Stimulated activated CD4-positive, alpha-beta T cell treated with anti-CD3 and anti-CD28 coated beads, Interleukin-1b, Interleukin-23, amount 100 ng/mL, for 4 hours (primary cell): Measurements from ENCODE around the gene TTC34.

Experiments
- DNase-seq, 2 donors: peaks; one replicate each; pipeline ENCODE4 v3.0.0-alpha.2; 2020; ENCODE audit warnings: low read depth in 2 of 2

Gene TTC34, protein sequence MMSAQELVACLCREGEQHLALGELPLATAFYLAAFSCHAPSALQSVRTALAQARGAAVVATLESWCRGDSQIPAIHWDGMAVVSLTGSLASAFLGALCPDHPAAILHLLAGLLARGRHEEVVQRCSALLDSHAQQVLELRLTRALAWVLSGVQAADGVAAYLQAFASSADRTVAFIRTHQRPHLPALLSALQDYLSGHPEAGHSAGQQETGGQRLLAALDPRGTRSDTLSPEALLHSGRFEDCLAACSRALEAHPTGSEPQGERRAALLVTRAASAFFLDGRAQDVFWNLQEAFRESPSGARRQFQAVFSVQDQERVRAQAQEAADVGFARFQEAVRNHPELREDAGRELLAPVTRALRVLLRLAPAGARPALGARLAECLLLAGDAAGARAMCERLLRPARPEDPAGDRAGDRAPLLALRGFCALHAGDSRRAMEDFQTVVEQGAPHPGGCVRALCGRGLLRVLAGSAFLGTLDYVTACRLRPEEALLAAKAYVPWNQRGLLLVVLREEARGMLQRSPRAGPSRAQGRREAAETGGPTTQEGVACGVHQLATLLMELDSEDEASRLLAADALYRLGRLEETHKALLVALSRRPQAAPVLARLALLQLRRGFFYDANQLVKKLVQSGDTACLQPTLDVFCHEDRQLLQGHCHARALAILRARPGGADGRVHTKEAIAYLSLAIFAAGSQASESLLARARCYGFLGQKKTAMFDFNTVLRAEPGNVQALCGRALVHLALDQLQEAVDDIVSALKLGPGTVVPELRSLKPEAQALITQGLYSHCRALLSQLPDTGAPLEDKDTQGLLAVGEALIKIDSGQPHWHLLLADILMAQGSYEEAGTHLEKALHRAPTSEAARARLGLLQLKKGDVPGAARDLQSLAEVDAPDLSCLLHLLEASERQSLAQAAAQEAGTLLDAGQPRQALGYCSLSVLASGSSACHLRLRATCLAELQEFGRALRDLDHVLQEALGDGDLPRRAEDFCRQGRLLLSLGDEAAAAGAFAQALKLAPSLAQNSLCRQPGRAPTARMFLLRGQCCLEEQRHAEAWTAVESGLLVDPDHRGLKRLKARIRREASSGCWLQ

DNA sequence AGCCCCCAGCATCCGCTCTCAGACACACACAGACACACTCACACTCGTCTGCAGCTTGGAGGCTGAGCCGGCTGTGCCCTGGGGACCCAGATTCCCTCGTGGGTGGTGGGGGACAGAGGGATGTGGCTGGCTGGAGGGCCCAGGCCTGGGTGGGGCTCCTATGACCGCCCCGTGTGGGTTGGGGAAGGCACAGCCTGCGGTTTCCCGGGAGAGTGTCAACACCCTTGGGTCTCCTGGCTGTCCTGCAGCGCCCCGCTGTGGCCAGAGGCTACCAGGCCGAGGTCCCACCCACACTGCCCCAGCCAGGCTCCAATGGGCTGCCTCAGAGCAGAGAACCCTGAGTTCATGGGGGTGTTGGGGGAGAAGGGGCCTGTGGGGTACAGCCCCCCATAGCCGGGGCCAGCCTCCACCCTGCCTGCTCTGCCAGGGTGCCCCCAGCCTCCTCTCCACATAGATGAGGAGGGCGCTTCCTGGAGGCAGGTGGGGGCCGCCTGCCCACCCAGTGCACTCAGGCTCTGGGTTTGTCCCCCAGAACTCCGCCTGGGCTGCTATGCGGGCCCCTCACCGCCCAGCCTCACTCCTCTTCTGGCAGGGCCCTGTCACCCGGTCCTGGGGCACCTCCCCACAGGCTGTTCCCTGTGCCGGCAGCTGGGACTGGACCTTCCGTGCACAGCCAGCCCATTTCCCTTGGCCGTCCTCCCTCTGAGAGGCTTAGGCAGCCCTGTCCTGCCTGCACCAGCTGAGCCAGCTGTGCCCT lies at the start of gene TTC34:
TSS of gene TTC34 (minus strand) at position 159 of the 757 bp plus-strand sequence. CDS start 866 bp downstream, outside the sequence.
- DNase-seq: peak in 1 of 2 donors; percentile 29

DNA sequence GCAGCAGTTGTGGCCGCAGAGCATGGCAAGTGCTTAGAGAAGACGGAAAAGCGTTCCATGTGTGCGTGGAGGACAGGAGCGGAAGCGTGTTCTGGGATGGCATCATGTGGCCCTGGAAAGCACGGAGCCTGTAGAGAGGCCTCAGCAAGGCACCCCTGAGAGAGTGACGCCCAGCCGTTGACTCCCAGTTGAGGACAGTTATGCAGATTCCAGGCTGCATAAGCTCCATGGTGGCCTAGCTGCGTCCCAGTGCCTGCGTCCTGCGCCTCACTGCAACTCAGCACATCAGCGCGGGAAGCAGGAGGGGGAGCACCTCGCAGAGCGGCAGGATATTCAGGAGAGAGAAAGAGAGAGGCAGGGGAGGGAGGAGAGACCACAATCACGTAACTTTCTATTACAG lies 49.0 kb upstream of the TTC34 start:
- DNase-seq: no peak

DNA sequence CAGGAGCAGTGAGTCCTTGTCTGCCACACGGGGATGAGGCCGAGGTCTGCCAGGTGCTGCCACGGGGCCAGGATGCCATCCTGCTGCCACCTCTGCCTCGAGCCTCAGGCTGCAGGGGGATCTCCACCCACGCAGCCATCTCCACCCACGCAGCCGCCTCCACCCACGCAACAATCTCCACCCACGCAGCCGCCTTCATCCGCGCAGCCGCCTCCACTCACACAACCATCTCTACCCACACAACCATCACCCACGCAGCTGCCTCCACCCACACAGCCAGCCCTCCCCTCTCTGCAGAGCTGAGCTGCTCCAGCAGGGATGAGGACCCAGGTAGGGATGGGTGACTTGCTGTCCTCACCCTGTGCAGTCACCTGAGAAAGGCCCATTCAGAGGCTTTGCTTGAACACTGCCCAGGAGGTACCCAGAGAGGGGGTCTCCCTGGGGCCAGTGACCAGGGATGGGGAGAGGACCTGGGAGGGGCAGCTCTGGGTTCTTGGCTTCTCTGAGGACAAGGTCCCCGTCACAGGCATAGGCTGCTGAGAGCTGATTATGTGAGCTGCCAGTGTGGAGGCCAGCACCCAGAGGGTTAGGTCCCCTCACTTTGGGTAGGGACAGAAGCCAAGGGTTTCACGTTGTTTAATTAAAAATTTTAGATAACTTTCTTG lies 46.6 kb upstream of the TTC34 start:
- no peak for DNase-seq

DNA sequence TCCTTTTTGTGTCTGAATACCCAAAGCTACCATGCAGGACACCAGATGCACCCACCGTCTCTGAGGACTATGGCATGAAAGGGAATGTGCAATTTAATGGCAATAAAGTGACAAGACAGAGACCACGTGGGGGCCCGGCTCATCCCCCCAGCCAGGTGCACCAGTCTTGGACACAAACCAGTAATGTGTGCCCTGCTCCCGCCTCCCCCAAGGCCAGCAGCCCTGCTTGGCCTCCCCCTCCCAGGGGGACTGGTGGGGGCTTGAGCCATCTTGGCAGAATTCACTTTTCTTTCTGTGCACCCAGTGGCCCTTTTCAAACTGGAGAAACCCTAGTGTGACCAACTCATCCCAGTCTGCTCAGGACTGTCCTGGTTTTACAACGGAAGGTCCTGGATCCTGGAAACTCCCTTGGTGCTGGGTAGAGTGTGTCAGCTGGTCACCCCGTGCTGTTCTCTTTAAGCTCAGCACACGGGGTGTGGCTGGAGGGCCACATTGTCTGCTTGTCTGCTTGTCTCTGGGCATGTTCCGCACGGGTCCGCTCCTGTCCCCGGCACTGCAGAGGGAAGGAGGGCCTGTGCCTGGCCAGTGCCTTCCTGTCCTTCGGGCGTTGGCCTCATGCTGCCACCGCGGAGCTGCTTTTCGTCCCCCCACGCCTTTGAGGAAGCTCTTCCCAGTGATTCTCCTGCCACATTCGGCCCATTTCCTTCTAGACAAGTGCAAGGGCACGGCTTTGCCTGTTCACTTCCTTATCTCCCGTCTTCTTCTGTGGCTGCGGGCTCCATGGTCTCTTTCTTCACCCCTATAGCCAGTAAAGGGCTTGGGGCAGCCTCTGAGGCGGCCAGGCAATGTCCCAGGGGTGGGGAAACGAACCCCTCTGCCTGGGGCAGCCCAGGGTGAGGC lies 45.8 kb upstream of the TTC34 start:
- no peak for DNase-seq

DNA sequence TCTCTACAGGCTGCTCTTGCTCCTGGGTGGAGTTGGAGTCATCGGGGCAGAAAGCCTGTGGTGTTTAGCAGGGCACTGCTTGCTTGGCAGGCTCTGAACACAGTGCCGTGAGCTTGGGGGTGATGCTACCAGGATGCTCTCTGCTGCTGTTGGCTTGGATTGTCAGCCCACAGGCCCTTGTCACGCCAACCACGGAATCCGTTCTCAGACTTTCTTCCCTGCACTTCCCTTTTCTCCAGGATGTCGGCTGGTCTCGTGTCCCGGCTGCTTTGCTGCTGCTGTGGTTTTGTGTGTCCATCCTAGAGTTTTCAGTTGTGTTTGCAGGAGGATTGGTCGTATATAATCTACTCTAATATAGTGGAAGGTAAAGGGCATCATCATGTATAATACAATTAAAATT lies 44.4 kb upstream of the TTC34 start:
- DNase-seq: no peak

DNA sequence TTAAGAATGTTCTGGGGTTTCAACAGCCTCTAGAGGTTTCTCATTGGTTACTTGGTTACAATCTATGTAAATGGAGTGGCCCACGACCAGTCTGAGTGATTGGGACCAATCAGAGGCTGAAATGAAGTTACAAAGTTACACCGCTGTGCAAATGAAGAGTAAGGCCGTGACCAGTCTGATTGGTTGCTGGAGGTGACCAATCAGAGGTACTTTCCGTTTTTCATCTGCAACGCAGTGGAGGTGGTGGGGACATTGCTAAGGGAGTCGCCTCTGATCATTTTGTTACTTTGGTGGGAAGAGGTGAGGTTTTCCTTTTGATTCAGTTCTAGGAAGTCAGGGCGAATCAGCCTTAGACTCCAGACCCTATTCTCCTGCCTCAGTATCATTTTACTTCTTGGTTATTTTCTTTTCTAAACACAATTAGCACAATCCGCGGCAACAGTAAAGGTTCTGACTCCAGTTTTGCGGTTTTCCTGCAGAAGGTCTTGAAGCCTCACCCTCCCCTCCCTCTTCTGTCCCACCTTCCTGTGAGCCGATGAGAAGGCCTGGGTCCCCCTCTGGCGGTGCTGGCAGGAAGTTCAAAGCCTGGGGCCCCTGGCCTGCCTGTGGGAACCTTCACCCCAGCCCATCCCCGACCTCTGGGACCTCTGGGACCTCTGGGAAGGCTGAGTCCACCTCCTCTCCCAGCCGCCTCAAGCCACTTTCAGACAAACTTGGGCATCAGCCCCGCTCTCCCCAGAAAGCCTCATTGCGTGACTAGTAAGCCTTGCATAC lies 38.7 kb upstream of the TTC34 start:
- DNase-seq: peak; percentile 33 to 38

DNA sequence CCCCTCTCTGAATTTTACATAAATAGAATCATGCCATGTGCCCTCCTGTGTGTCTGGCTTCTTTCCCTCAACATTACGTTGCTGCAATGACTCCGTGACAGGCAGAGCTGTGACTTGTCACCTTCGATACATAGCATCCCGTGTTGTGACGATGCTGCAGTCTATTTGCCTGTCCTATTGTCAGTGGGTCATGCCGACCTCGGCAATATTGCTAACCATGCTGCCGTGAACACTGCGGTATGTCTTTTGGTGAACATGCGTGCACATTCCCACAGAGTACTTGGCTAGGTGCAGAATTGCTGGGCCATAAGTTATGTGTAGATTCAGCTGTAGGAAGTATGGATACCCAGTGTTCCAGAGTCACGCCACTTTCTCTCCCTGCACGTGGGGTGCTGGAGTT lies 36.3 kb upstream of the TTC34 start:
- no peak for DNase-seq

DNA sequence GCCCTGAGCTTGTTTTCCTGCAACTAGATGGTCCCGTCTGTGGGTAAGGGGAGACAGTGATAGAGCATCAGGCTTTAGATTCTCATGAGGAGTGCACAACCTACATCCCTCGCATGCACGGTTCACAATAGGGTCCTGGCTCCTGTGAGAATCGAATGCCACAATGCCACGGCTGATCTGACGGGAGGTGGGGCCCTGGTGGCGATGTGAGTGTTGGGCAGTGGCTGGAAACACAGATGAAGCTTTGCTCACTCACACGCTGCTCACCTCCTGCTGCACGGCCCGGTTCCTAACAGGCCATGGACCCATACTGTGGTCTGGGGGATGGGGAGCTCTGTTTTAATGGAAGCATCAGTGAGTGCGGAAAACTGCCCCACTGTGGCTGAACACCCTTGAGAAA lies 35.8 kb upstream of the TTC34 start:
- no peak for DNase-seq

DNA sequence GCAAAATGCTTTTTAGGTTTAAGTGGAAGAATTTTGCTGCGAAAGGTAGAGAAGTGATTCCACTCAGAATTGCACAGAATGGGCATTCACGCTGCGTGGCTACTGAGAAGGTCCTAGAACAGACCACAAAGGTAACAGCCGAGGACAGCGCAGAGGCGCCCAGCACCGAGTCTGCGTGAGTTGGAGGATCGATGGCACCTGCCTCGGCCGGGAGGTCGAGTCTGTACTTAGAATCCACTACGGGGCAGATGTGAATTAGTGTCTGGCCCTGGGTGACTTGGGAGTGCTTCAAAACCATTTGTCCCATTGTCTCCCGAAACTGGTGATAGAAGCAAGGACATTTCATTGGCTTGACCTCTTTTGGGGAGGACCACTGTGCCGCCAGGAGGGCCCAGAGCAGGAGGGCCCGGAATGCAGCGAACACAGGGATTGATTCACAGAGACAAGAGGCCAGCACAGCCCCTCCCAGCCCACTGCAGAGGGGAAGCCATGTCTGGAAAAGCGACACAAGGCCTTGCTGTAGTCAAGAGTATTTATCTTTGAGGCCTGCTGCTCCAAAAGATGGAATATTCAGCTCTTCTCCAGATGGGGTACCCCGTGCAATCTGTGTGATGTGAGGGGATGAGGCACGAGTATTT lies 35.0 kb upstream of the TTC34 start:
- DNase-seq: no peak

DNA sequence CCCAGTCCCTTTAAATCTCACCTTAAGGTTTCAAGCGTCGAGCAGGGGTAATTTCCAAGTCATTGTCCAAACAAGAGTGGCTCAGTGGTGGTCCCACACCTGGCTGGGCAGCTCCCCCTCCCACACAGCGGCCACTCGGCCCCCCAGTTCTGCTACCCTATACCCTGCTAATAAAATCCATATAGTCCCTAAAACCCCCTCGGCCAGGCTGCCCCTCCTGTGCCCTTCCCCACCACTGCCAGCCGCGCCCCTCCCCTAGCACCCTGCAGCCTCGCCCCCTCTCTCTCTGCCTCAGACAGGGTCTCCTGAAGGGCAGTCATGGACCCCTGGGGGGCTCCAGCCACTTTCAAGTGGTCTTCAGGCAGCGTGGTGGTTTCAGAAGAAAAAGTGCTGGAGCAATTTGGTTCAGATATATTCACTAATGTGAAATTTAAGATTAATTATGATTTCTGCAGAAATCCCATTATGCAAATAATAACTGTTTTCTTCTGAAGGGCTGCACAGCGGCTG lies 34.2 kb upstream of the TTC34 start:
- DNase-seq: no peak

DNA sequence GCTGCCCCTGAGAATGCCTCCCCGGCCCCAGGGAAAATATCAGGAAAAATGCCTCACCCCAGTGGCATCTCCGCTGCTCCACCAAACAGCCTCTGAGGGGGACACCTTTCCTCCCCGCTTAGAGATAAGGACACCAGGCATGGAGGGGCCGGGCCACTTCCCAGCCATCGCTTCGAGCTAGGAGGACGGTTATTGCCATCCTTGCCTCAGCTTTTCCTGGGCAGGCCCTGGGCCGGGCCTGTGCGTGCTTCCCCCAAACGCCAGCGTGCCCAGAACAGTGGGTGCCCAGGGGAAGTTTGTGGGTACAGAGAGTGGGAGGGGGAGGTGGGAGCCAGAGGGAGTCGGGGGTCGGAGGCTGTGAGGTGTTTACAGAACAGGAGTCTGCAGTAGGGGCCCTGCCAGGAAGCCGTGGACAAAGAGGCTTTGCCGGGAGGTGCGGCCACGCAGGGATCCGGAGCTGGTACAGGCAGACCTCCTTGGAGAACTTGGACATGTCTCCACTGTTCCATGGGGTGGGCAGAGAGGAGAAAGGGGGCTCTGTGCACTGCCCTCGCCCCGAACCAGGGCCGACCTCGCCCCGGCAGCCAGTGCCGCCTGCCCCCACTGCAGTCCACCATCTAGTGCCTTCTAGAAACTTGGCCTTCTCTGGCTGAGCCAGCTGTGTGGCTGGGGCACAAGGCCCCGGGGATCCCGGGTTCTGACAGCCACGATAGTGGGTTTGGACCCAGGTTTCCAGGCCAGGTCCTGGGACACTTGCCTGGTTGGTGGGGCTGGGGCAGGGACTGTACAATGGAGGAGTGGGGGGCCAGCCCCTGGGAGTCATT lies 33.5 kb upstream of the TTC34 start:
- no peak for DNase-seq

DNA sequence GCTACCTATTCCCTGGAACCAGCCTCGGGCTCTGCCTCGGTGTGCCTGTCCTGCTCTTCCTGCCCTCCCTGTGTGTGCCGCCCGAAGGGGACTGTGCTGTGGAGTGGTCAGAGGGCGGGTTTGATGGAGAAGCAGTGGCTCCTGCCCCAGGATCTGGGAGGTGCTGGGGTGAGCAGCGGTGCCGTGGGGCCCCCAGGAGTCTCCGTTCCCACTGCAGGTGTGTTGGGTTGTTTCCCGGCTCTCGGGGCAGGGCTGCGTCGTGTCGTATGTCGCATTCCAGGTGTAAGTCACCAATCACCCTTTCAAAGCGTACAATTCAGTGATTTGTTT lies 32.6 kb upstream of the TTC34 start:
- DNase-seq: no peak

DNA sequence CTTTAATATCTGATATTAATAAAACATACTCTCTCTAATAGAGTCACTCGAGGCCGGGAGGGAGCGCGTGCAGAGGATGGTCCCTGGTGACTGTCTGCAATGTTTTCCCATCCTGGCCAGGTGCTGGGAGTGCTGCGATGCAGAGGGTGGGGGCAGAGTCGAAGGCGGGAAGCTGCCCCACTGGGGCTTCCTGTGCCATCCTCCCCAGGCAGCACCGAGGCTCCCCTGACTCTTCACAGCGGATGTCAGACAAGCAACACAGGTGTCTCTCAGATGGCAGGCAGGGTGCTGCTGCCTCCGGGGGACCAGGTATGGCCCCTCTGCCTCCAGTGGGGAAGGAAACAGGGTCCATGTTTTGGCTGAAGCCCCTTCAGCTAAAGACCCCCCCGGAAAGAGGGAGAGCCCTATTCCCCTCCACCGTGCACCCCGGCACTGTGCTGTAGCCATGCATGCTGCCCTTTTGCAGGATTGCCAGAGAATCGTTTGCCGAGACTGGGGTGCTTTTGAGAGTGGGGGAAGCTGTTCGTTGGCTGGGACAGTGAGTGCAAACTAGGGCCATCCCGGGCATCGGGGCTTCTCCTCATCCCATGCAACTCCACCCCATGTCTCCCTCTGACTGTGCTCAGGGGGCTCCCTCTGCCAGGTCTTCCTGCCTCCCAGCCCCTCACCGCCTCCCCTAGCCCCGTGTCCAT lies 32.1 kb upstream of the TTC34 start:
- DNase-seq: no peak

DNA sequence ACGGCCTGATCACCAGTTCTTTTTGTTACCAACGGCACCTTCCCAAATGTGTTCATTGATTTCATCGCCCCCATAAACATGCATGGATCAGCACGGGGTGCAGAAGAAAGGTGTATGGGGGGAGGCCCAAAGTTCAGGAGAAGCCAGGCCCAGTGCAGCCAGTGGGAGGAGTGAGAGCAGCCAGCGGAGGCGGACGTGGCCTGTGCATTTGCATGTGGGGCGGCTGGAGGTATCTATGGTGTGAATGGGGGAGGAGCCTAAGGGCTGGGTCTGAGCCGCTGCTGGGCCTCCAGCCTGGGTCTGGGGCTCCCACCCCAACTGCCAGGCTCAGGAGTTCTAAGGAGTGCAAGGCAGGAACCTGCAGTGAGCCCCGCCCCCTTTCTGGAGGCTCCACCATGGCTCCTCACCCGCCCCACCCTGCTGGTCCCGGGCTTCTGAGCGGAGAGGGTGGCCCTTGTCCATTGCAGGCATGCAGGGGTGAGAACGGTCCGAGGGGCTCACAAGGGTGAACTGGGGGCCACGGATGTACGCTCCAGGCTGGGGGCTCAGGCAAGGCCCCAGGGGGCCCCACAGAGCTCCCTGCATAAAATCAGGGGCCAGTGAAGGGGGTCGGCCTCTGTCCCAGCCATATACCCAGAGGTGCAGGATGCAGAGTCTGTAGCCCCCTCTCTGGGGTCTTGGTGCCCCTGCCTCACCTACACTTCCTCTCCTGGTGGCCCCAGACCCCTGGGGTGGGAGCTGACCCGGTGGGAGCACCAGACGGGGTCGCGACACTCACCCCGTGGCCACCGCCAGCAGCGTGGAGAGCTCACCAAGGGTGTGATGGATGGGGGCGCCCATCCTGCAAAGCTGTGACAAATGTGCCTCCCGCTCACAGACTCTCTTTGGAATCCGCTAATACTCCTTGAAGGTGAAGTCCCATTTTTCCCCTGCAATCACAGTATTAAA lies 31.3 kb upstream of the TTC34 start:
- no peak for DNase-seq

DNA sequence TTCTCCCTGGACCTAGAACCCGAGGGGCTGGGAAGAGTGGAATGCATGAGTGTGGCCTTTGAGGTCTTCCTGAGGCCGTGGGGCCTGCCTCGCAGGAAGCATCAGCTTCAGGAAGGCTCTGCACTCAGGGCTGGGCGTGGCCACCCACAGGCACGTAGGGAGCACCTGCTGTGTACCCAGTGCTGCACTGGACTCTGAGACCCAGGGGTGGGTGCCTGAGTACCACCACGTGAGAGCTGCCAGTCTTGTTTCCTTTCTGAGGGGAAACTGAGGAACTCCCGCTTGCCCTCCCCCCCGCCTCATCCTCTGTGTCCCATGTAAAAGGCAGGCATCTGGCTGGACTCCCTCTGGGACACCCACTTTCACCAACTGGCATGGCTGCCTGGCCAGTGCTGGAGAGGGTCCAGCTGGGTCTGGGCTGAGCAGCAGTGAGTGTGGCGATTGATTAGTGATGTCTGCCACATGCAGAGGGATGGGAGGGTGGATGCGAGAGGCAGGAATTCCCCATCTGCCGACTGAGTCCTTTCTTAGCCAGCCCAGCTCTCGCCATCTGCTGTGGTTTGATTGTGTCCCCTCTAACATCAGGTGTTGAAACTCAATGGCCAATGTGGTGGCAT lies 30.2 kb upstream of the TTC34 start:
- DNase-seq: no peak
